A673 (cell line): ENCODE data around the gene SYNE2.

Experiments used
- CTCF ChIP-seq: fragments of 300-800, 200-600 bp; sonication (generic); conservative IDR thresholded peaks from 2 replicates; pipeline ENCODE4 v1.5.1; 2017; ENCODE audit warnings: low read depth, mild to moderate bottlenecking, antibody characterized with exemption, low read length, moderate library complexity, mixed read lengths
- EZH2 ChIP-seq: fragments of 200-600 bp; sonication (generic); IDR thresholded peaks from 2 replicates; pipeline ENCODE4 v1.6.1; 2017; ENCODE audit warnings: borderline replicate concordance, low read depth, mild to moderate bottlenecking, mixed read lengths, antibody characterized with exemption, low read length; ENCODE audit not compliant: poor library complexity, severe bottlenecking

- TF ChIP-seq CTCF = no peak
- no peak for TF ChIP-seq EZH2
These were observed 71.6 kb downstream of the SYNE2 start for GRCh38 chr14:63924375-63924774.
